ENCODE data around the gene HBD. TPM values are rescaled to one million over a fixed set of nuclear protein-coding genes. Genes with fewer than 3 reads are reported as not detected.
A peak's percentile ranks its signal among the peaks of the same experiment; 100 is the strongest.

HBD gene
- total and polyA plus RNA-seq, 2 donors (not counting 3 experiments of a cell fraction or from before 2014, with no cell fraction given): not detected

GRCh38 chr11:5274395-5274794 is 40.1 kb upstream of the HBD start:
- H3K9me1 ChIP-seq (replicated peaks; ENCODE audit: control insufficient read depth, extremely low read depth, insufficient read depth, low read length): no peaks in the 10 kb centered on the region
- H3K27me3 ChIP-seq (ENCODE audit: control insufficient read depth in 2 of 2, insufficient read depth in 2 of 2, low read length in 2 of 2): no peaks in the 10 kb centered on the region
- intact Hi-C loops (cut with micrococcal nuclease) (no loop called here), dilution Hi-C loops (cut with MboI; ENCODE audit: extremely low pct_ligation_motif_present, low sequenced_read_pairs) (no loop called here)
- H2AFZ ChIP-seq (ENCODE audit: low read depth, low read length): peak overlapping the region; percentile 51
- H3K9me3 ChIP-seq (replicated peaks; ENCODE audit: control insufficient read depth, insufficient read depth, low read length): no peaks in the 10 kb centered on the region
- TF ChIP-seq MAX (IDR thresholded peaks at IDR 0.05; ENCODE audit: insufficient read depth, insufficient read length): no peak
- no peak for TF ChIP-seq MYC (IDR thresholded peaks at IDR 0.05; ENCODE audit: low read depth, low read length)
- no peak for TF ChIP-seq POLR2AphosphoS5 (IDR thresholded peaks at IDR 0.05; ENCODE audit: insufficient read depth, low read depth, low read length)
- no peak for TF ChIP-seq EZH2 (IDR thresholded peaks at IDR 0.05; ENCODE audit: borderline replicate concordance, low read depth, low read length, severe bottlenecking)
- TF ChIP-seq, protein P1, sequence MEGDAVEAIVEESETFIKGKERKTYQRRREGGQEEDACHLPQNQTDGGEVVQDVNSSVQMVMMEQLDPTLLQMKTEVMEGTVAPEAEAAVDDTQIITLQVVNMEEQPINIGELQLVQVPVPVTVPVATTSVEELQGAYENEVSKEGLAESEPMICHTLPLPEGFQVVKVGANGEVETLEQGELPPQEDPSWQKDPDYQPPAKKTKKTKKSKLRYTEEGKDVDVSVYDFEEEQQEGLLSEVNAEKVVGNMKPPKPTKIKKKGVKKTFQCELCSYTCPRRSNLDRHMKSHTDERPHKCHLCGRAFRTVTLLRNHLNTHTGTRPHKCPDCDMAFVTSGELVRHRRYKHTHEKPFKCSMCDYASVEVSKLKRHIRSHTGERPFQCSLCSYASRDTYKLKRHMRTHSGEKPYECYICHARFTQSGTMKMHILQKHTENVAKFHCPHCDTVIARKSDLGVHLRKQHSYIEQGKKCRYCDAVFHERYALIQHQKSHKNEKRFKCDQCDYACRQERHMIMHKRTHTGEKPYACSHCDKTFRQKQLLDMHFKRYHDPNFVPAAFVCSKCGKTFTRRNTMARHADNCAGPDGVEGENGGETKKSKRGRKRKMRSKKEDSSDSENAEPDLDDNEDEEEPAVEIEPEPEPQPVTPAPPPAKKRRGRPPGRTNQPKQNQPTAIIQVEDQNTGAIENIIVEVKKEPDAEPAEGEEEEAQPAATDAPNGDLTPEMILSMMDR (IDR thresholded peaks at IDR 0.05; ENCODE audit: extremely low read depth in 1 of 2, insufficient read depth in 1 of 2, low read depth in 1 of 2, low read length in 2 of 2): no peak
- no peak for TF ChIP-seq POLR2A (IDR thresholded peaks at IDR 0.05; ENCODE audit: low read depth, low read length)
- no peak for TF ChIP-seq GATA2 (IDR thresholded peaks at IDR 0.05; ENCODE audit: insufficient read depth, insufficient read length, low read depth, low read length)
- TF ChIP-seq FOS (IDR thresholded peaks at IDR 0.05; ENCODE audit: borderline replicate concordance, insufficient read depth, low read length): no peak
- TF ChIP-seq JUN (IDR thresholded peaks at IDR 0.05; ENCODE audit: borderline replicate concordance, insufficient read depth, insufficient read length, low read depth): no peak
- H3K79me2 ChIP-seq (ENCODE audit: control insufficient read depth, insufficient read depth, low read length): no peaks in the 10 kb centered on the region
- H3K36me3 ChIP-seq (ENCODE audit: control insufficient read depth in 2 of 2, extremely low read depth in 1 of 2, insufficient read depth in 2 of 2, low read length in 2 of 2): no peaks in the 10 kb centered on the region
- H3K4me1 ChIP-seq (ENCODE audit: control insufficient read depth, extremely low read depth, insufficient read depth, low read length): no peaks in the 10 kb centered on the region
- no peak for FAIRE-seq
- no peak for DNase-seq (ENCODE audit: low read depth, low spot score)
- no peak overlapping the region for H3K4me3 ChIP-seq (replicated peaks in 1 of 3; ENCODE audit: insufficient read depth in 1 of 3, low read depth in 1 of 3, low read length in 3 of 3)
- no peak overlapping the region for H3K27ac ChIP-seq (ENCODE audit: insufficient read depth, low read depth, low read length)
- CTCF ChIA-PET: no interaction called here
- no peaks in the 10 kb centered on the region for H4K20me1 ChIP-seq (replicated peaks; ENCODE audit: control insufficient read depth, extremely low read depth, insufficient read depth, low read length)
- POLR2A ChIA-PET: no interaction called here
- no TSS peak for BruUV-seq (replicated peaks)
- no peak overlapping the region for H3K4me2 ChIP-seq (ENCODE audit: insufficient read depth, low read length)
- H3K9ac ChIP-seq (replicated peaks; ENCODE audit: extremely low read depth, insufficient read depth, low read length): no peak overlapping the region

Measured in endothelial cell of umbilical vein (primary cell).